Epithelial cell of prostate (primary cell): ENCODE results near the gene GHRL.
"Not testable (repeated sequence)": the region's sequence is repeated elsewhere in the genome, so short reads cannot be mapped to it uniquely, and the experiment has no call there.

Source experiments
- DNase-seq: peaks from one replicate; pipeline ENCODE4 v3.0.0-alpha.2; 2011; ENCODE audit warnings: low read depth, low spot score
- H3K27ac ChIP-seq: fragments of 450-650 bp; 2 replicates; pipeline ENCODE4 v1.5.1; 2017; ENCODE audit warnings: mild to moderate bottlenecking

GHRL gene

GRCh38 chr3:10279384-10280176 is 13.2 kb downstream of the GHRL start:
- no peak for DNase-seq
- no peak overlapping the region for H3K27ac ChIP-seq

DNA sequence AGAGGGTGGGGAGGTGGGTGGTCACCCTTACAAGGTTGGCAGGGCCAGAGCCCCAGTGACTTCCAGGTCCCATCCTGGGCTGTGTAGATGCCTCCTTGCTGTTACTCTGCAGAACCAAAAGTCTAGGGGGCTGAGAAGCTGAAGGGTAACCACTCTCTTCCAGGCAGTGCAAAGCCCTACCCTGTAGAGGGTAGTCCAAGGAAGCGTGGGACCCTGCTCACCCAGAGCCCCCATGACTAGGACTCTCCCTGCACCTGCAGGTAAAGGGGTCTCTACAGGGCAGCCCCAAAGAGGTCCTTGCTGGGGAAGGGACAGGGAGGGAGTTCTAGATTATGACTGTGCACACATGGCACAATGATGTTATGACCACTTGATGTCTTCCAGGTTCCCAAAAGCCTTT is 14.2 kb downstream of the GHRL start:
- H3K27ac ChIP-seq, result no peak overlapping the region
- no peak for DNase-seq

DNA sequence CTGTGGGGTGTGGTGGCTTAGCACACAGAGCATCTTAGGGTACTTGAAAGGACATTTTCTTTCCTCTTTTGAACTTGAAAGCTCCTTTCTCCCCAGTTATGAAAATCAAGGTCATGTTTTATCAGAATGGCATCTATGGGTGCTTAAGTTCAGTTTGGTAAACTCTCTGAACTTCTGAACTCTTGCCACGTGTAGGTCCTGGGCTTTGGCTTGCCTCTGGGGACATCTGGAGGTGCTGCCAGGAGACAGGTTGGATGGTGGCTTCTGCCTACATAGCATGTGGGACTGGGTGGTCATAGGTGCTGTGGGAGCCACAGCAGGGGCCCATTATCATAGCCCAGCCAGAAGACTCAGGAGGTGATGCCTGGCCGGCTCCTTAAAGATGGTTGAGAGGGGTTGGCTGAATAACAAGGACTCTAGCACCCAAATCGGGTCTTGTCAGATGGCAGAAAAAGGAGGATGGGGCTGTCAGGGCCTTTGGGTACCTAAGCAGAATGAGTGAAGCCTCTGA is 15.6 kb downstream of the GHRL start:
- no peak for DNase-seq
- no peak overlapping the region for H3K27ac ChIP-seq

GRCh38 chr3:10274601-10275000 is 18.1 kb downstream of the GHRL start:
- H3K27ac ChIP-seq, result no peak overlapping the region
- DNase-seq, result no peak

DNA sequence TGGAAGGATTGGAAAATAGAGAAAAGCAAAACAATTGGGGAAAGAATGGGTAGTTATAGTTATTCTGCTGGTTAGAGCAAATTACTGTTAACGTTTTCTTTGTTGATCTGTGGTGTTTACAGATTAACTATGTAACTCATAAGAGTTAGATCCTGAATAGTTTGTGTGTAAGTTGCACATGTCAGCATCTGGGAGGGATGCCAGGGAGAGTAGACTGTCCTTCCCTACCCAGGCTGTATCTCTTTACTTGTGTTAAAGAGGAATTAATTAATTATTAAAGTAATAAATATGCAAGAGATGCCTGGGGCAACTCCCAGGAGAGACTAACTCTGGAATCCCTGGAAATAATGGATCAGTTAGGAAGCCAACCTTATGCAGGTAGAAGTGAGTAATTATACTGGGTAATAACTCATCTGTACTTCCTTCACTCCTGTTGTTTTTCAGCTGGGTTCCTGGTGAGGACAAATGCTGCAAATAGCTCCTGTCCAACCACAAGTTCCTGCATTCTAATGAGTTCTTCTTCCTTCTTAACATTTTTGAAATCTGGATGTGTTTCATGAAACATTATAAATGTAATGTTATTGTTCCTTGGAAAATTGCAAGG is 18.9 kb downstream of the GHRL start:
- no peak for DNase-seq
- H3K27ac ChIP-seq, result no peak overlapping the region

DNA sequence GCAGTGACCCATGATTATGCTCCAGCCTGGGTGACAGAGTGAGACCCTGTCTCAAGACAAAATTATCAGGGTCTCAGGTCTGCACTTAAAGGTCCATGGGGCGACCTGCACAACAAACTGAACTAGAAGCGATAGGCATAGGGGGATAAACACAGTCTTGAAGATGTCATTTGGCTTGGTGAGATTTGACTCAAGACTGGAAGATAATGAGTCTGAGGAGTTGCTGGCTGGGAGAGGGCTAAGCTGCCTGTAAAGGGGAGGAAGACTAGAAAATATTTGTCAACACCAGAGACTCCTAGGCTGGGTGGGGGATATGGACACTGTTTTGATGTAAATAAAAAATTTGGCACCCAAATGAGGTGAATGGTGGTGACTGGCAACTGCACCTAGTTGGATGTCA is 19.8 kb downstream of the GHRL start:
- no peak for DNase-seq
- no peak overlapping the region for H3K27ac ChIP-seq

DNA sequence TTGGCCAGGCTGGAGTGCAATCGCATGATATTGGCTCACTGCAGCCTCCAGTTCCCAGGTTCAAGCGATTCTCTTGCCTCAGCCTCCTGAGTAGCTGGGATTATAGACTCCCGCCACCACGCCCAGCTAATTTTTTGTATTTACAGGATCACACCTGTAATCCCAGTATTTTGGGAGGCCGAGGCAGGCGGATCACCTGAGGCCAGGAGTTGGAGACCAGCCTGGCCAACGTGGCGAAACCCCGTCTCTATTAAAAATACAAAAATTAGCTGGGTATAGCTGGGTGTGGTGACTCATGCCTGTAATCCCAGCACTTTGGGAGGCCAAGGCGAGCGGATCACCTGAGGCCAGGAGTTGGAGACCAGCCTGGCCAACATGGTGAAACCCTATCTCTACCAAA is 20.3 kb downstream of the GHRL start:
- not testable (repeated sequence) for H3K27ac ChIP-seq, DNase-seq

GRCh38 chr3:10269443-10269842 is 23.3 kb downstream of the GHRL start:
- no peak for DNase-seq
- H3K27ac ChIP-seq, result no peak overlapping the region

GRCh38 chr3:10268930-10269329 is 23.8 kb downstream of the GHRL start:
- DNase-seq, result no peak
- no peak overlapping the region for H3K27ac ChIP-seq

- no peak for DNase-seq
- H3K27ac ChIP-seq, result no peak overlapping the region
Measured at GRCh38 chr3:10268116-10268515, 24.6 kb downstream of the GHRL start.

GRCh38 chr3:10266936-10267335 is 25.8 kb downstream of the GHRL start:
- not testable (repeated sequence) for DNase-seq, H3K27ac ChIP-seq

GRCh38 chr3:10265833-10266232 is 26.9 kb downstream of the GHRL start:
- no peak for DNase-seq
- H3K27ac ChIP-seq, result no peak overlapping the region

DNA sequence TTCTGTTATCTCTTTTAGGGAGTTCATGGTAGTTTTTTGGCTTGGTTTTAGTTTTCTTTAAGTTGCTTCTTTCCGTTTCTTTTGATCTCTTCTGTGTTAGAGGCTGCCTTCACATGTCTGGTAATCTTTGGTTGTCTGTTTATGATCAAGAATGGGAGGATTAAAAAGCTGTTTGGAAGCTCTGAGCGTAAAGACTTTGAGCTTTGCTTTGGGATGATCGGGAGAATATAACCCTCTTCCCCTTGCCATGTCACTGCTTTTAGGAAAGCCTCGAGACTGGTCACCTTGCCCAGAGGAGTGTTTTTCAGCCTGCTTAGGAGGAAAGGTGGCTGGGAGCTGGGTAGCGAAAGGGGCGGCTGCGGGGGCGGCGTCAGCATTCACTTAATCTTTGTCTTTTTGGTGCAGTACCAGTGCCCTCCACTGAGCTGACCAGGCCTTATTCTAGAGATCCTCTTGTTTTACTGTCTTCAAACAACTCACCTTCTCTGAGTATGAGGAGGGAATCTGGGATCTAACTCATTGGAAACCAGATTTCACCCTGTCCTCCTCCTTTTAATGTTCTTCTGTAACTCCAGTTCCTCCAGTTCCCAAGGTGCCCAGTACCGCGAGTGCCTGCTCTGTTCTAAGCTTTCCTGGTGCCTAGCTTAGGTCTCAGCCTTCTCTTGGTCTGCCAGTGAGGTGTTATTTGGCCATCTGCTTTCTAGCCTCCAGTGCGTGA is 28.9 kb downstream of the GHRL start:
- no peak overlapping the region for H3K27ac ChIP-seq
- no peak for DNase-seq

GRCh38 chr3:10262027-10262426 is 30.7 kb downstream of the GHRL start:
- no peak for DNase-seq
- H3K27ac ChIP-seq, result no peak overlapping the region

- H3K27ac ChIP-seq, result no peak overlapping the region
- no peak for DNase-seq
Measured at GRCh38 chr3:10260211-10260701, 32.5 kb downstream of the GHRL start.

DNA sequence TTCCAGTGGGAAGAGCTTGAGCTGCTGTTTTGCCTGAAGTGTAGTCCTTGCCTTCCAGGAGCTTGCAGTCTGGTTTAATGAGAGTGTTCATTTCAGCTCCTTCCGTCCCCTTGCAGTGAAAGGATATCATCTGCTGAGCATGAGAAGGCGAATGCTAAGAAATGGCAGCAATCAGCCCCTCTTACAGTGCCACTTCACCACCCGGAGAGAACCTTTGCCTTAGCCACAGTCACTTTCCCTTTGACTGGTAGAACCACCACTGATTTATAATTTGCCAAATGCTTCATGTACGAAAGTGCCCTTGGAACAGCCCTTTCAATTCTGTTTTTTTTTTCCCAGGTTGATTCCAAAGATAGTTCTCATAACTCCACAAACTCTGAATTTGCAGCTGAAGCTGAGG is 32.9 kb downstream of the GHRL start:
- DNase-seq, result no peak
- H3K27ac ChIP-seq, result no peak overlapping the region

DNA sequence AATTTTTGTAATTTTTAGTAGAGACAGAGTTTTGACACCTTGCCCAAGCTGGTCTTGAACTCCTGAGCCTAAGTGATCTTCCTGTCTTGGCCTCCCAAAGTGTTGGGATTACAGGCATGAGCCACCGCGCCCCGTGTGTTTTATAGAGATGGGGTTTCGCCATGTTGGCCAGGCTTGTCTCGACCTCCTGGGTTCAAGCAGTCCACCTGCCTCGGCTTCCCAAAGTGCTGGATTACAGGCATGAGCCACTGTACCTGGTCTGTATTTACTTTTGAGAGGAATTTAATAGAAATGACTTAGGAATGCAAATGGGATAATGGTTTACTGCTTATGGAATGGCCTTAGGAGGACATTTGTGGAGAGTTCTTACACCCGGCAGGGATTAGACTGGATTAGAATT is 33.7 kb downstream of the GHRL start:
- no peak overlapping the region for H3K27ac ChIP-seq
- no peak for DNase-seq

GRCh38 chr3:10255835-10256234 is 36.9 kb downstream of the GHRL start:
- H3K27ac ChIP-seq, result no peak overlapping the region
- no peak for DNase-seq

DNA sequence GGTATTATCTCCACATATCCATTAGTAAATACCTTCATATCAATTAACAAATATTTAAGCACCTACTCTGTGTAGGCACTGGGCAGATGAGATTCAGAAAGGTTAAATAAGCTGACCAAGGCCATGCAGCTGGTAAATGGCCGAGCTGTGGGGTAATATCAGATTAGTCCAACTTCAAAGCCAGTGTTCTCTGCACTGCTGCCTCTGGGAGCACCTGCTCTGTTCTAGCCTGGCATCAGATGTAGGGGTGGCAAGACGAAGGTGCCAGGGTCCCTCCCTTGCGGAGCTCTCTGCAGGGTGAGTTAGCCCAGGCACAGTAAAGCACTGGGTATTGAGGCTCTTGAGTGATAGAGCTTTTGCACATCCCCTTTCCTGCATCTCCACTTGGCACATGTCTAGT is 39.0 kb downstream of the GHRL start:
- no peak overlapping the region for H3K27ac ChIP-seq
- no peak for DNase-seq

DNA sequence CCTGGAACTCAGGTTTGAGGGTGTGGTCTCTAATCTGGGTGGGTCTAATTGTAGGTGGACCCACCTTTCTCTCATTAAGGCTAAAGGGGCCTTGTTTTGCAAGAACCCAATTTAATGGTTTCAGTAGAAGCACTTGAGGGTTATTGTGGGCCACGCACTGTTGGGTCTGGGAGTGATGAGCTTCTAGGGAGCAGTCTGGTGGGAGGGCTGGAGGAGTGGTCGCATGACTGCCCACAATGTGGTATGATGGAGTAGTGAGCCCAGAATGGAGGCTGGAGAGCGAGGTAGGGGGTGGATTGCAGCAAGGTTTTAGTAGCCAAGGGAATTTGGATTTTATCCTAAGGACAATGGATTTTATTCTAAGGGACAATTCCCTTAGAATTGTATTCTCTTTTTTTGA is 41.7 kb downstream of the GHRL start:
- no peak overlapping the region for H3K27ac ChIP-seq

GRCh38 chr3:10249833-10250232 is 42.9 kb downstream of the GHRL start:
- DNase-seq, result no peak
- no peak overlapping the region for H3K27ac ChIP-seq

More for the DNA sequence above, 41.7 kb downstream of the GHRL start:
- no peak for DNase-seq
